GM21723 (cell line): ENCODE measurements around the gene PSMD9.

Experiments
- ATAC-seq: cut with Tn5 transposase; IDR thresholded peaks from one replicate; pipeline ENCODE4 v1.9.1; 2021; ENCODE audit warnings: mild to moderate bottlenecking, moderate library complexity; ENCODE audit not compliant: unreplicated experiment

Gene PSMD9

GRCh38 chr12:121949648-121950397, 61.2 kb downstream of the PSMD9 start:
- no peak for ATAC-seq

GRCh38 chr12:121953117-121953692, 64.6 kb downstream of the PSMD9 start:
- no peak for ATAC-seq

- ATAC-seq: no peak
Measured at GRCh38 chr12:121953695-121954094, 65.1 kb downstream of the PSMD9 start.

- ATAC-seq: no peak
Measured at GRCh38 chr12:121955258-121956237, 67.0 kb downstream of the PSMD9 start.

- ATAC-seq: no peak
Measured at GRCh38 chr12:121957861-121958515, 69.4 kb downstream of the PSMD9 start.

GRCh38 chr12:121958541-121959240, 70.1 kb downstream of the PSMD9 start:
- no peak for ATAC-seq

- no peak for ATAC-seq
Measured at GRCh38 chr12:121960541-121960940, 72.0 kb downstream of the PSMD9 start.

GRCh38 chr12:121961195-121961879, 72.7 kb downstream of the PSMD9 start:
- no peak for ATAC-seq

GRCh38 chr12:121963341-121964018, 74.9 kb downstream of the PSMD9 start:
- ATAC-seq: no peak

GRCh38 chr12:121964813-121965643, 76.4 kb downstream of the PSMD9 start:
- ATAC-seq: no peak

- ATAC-seq: no peak
Measured at GRCh38 chr12:121966959-121967358, 78.4 kb downstream of the PSMD9 start.
